ENCODE measurements around the gene SLC12A4. TPM values are rescaled to one million over a fixed set of nuclear protein-coding genes. Genes with fewer than 3 reads are reported as not detected.

Gene SLC12A4
- total and polyA plus RNA-seq, 4 donors = 8.0 to 37.3 (median 17.1) TPM

- WGBS = 91% methylated on average over 5 of the region's 5 CpGs
- Histone ChIP-seq H3K4me1 (ENCODE audit: control insufficient read depth in 4 of 4, insufficient read depth in 4 of 4, low read length in 3 of 4) (no peaks in the 10 kb centered on the region), H3K27ac (ENCODE audit: low read depth in 1 of 2, low read length in 2 of 2) (peak overlapping the region in 1 of 2 donors; percentile 29), H3K27me3 (ENCODE audit: control insufficient read depth in 4 of 4, insufficient read depth in 4 of 4, low read length in 3 of 4) (no peaks in the 10 kb centered on the region), H3K9me3 (ENCODE audit: control insufficient read depth in 4 of 4, low read length in 3 of 4) (no peaks in the 10 kb centered on the region), H3K36me3 (ENCODE audit: control insufficient read depth in 4 of 4, insufficient read depth in 3 of 4, low read depth in 1 of 4, low read length in 3 of 4) (no peaks in the 10 kb centered on the region), H3K9ac (ENCODE audit: low read depth in 1 of 2, low read length in 2 of 2) (no peak overlapping the region), H3K4me3 (ENCODE audit: low read depth in 1 of 3, low read length in 3 of 3) (no peak overlapping the region)
- TF ChIP-seq YY1 (IDR thresholded peaks at IDR 0.05) (no peak), CTCF (IDR thresholded peaks at IDR 0.05; ENCODE audit: low read depth, low read length, missing input control) (no peak), ZBTB33 (IDR thresholded peaks at IDR 0.05) (no peak), FOXA2 (IDR thresholded peaks at IDR 0.05) (no peak), JUND (IDR thresholded peaks at IDR 0.05) (no peak), HNF4G (IDR thresholded peaks at IDR 0.05) (no peak), REST (IDR thresholded peaks at IDR 0.05) (no peak), NR2F2 (IDR thresholded peaks at IDR 0.05) (no peak), TAF1 (conservative IDR thresholded peaks at IDR 0.05) (no peak), RAD21 (IDR thresholded peaks at IDR 0.05) (no peak), FOXA1 (IDR thresholded peaks at IDR 0.05) (no peak), EGR1 (IDR thresholded peaks at IDR 0.05; ENCODE audit: low read depth in 2 of 2) (no peak), SP1 (IDR thresholded peaks at IDR 0.05) (no peak), GABPA (IDR thresholded peaks at IDR 0.05 in 1 of 2, conservative IDR thresholded peaks at IDR 0.05 in 1 of 2) (no peak), HNF4A (conservative IDR thresholded peaks at IDR 0.05) (no peak)
- DNase-seq (ENCODE audit: low spot score) = no peak
Observed at GRCh38 chr16:67986949-67987348, 18.5 kb upstream of the SLC12A4 start.

GRCh38 chr16:67982011-67982696 lies 13.7 kb upstream of the SLC12A4 start:
- Histone ChIP-seq H3K4me3 (ENCODE audit: low read depth in 1 of 3, low read length in 3 of 3) (no peak overlapping the region), H3K27me3 (ENCODE audit: control insufficient read depth in 4 of 4, insufficient read depth in 4 of 4, low read length in 3 of 4) (no peaks in the 10 kb centered on the region), H3K9me3 (ENCODE audit: control insufficient read depth in 4 of 4, low read length in 3 of 4) (no peaks in the 10 kb centered on the region), H3K4me1 (ENCODE audit: control insufficient read depth in 4 of 4, insufficient read depth in 4 of 4, low read length in 3 of 4) (no peaks in the 10 kb centered on the region), H3K27ac (ENCODE audit: low read depth in 1 of 2, low read length in 2 of 2) (no peak overlapping the region), H3K36me3 (ENCODE audit: control insufficient read depth in 4 of 4, insufficient read depth in 3 of 4, low read depth in 1 of 4, low read length in 3 of 4) (no peaks in the 10 kb centered on the region), H3K9ac (ENCODE audit: low read depth in 1 of 2, low read length in 2 of 2) (no peak overlapping the region)
- no peak for DNase-seq (ENCODE audit: low spot score)
- WGBS = 96% methylated on average over 49 of the region's 49 CpGs
- TF ChIP-seq YY1 (IDR thresholded peaks at IDR 0.05) (no peak), JUND (IDR thresholded peaks at IDR 0.05) (no peak), CTCF (IDR thresholded peaks at IDR 0.05; ENCODE audit: low read depth, low read length, missing input control) (no peak), GABPA (IDR thresholded peaks at IDR 0.05 in 1 of 2, conservative IDR thresholded peaks at IDR 0.05 in 1 of 2) (no peak), RXRA (IDR thresholded peaks at IDR 0.05) (no peak), TAF1 (conservative IDR thresholded peaks at IDR 0.05) (no peak), HNF4G (IDR thresholded peaks at IDR 0.05) (no peak), RAD21 (IDR thresholded peaks at IDR 0.05) (no peak), SP1 (IDR thresholded peaks at IDR 0.05) (no peak), MAX (IDR thresholded peaks at IDR 0.05) (no peak), FOXA1 (IDR thresholded peaks at IDR 0.05) (no peak), ATF3 (IDR thresholded peaks at IDR 0.05) (no peak), EGR1 (IDR thresholded peaks at IDR 0.05; ENCODE audit: low read depth in 2 of 2) (no peak)

All from liver (tissue), 9 donors.